Activated CD8-positive, alpha-beta memory T cell treated with anti-CD3 and anti-CD28 coated beads for 24 hours (primary cell): ENCODE data around the gene SERPINH1.

Experiments
- DNase-seq: peaks from one replicate; pipeline ENCODE4 v3.0.0-alpha.2; 2020

SERPINH1 gene

DNA sequence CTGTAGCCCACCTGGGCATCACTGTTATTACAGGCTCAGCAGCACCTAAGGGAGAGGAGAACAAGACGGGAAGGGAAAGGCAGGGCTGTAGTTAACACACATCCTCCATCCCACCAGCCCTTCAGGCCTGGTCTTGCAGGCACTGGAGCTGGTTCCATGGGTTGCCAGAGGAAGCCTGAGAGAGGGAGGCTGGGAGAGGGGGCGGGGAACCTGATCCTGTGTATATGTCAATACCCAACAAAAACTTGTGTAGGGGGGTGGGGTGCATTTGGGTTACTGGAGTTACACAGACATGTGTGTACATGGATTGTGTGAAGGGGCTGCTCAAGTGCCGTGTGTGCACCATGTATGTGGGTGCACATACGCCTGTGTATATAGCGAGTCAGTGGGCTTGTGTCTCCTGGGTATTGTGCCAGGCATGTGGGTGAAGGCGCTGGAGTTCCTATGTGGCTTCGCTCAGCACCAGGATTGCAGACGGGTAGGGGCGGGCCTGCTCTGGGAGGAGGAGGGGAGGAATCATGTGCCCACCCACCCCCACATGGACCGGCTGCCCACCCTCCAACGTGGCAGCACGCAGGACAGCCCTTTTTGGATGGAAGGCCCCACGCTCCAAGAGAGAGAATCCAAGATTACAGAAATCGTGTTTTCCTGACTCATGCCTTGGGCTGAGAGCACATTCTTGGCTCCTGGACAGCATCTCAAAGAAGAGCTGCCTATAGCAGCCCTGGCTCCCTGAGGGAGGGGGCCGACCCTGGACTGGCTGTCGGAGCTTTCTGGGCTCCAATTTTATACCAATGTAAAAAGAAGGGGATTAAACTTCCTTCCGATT lies 4.2 kb upstream of the SERPINH1 start:
- DNase-seq, result no peak

GRCh38 chr11:75558939-75559843 lies 2.9 kb upstream of the SERPINH1 start:
- no peak for DNase-seq

DNA sequence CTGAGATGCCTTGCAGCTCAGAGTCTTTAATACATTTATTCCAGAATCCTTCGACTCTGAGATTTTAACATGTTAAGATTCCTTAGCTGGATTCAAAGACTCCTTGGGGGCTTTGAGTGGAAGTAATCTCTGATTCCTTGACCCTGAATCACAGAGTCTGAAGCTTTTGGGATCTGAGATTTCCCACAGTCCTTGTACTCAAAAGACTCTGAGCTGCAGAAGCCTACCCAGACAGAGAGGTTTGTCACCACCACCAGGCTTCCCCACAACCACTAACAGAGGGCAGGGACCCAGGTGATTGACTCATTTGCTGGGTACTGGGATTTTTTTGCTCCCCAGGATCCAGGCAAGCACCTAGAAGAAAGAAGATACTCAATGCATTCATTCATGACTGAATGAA lies 1.4 kb upstream of the SERPINH1 start:
- DNase-seq, result no peak

GRCh38 chr11:75561426-75562047 lies 516 bp upstream of the SERPINH1 start:
- no peak for DNase-seq

GRCh38 chr11:75562836-75563484 lies 907 bp downstream of the SERPINH1 start:
- no peak for DNase-seq

DNA sequence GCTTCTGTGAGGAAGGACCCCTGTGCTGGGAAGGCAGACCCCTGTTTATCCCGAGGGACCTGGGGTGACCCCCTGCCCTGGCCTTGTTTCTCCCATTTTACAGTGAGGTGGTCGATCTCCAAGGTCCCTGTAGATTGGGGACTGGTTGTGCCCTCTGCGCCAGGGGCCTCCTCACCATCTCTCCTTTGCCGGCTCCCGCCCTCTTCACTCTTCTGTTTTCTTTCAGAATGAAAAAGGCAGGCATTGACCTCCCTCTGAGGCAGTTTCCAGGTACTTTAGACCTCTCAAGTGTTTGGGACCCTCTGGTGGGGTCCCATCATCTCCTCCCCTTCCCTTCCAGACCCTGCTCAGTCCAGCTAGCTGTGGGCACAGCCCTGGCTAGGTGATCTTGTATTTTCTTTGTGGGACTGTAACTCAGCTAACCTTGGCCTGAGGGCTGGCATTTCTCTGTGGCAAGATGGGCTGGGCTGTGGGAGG lies 1.5 kb downstream of the SERPINH1 start:
- DNase-seq, result no peak

GRCh38 chr11:75563978-75564552 lies 2.0 kb downstream of the SERPINH1 start:
- DNase-seq, result no peak

GRCh38 chr11:75565221-75565814 lies 3.3 kb downstream of the SERPINH1 start:
- no peak for DNase-seq

- no peak for DNase-seq
Observed at GRCh38 chr11:75565916-75566762, 4.1 kb downstream of the SERPINH1 start.

DNA sequence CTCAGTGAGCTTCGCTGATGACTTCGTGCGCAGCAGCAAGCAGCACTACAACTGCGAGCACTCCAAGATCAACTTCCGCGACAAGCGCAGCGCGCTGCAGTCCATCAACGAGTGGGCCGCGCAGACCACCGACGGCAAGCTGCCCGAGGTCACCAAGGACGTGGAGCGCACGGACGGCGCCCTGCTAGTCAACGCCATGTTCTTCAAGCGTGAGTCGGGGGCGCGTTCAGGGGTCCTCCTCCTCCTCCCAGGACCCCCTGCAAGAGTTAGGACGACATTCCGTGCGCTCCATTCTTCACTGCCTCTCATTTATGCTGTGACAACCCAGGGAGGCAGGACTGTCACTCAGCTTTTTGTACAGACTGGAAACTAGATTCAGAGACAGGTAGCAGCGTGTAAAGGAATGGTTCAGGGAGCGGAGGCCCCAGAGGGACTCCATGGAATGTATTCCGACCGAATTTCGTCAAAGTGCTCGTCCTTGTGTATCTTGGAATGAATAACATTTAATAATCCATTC lies 4.8 kb downstream of the SERPINH1 start:
- DNase-seq, result no peak

DNA sequence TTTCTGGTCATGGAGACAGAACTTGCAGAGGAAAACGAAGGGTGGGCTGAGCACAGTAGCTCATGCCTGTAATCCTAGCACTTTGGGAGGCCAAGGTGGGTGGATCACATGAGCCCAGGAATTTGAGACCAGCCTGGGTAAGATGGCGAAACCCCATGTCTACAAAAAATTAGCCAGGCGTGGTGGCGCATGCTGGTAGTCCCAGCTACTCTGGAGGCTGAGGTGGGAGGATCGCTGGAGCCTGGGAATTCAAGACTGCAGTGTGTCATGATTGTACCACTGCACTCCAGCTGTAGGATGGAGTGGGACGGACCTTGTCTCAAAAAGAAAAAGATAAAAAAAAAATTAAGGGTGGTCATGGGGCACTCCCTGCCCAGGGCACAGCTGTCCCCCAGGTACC lies 5.9 kb downstream of the SERPINH1 start:
- no peak for DNase-seq

DNA sequence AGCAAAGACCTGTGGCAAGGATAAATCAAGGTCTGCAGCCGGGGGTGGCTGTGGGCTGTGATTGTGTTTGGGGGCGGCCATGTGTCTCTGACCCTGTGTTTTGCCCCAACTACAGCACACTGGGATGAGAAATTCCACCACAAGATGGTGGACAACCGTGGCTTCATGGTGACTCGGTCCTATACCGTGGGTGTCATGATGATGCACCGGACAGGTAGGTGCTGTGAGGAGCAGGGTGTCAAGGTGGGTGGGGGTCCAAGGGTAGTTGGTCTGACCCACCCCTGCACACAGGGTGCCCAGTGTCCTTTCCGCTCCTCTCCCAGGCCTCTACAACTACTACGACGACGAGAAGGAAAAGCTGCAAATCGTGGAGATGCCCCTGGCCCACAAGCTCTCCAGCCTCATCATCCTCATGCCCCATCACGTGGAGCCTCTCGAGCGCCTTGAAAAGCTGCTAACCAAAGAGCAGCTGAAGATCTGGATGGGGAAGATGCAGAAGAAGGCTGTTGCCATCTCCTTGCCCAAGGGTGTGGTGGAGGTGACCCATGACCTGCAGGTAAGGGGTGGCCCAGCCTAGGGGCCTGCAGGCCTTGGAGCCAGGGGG lies 6.7 kb downstream of the SERPINH1 start:
- no peak for DNase-seq

GRCh38 chr11:75570559-75571139 lies 8.6 kb downstream of the SERPINH1 start:
- no peak for DNase-seq

DNA sequence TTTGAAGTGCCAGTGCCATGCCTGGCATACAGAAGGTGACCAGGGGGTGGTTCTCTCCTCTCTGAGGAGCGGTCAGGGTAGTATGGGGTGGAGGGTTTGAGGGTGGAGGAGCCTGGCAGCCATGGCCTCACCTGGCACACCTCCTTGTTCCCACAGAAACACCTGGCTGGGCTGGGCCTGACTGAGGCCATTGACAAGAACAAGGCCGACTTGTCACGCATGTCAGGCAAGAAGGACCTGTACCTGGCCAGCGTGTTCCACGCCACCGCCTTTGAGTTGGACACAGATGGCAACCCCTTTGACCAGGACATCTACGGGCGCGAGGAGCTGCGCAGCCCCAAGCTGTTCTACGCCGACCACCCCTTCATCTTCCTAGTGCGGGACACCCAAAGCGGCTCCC lies 9.6 kb downstream of the SERPINH1 start:
- no peak for DNase-seq

DNA sequence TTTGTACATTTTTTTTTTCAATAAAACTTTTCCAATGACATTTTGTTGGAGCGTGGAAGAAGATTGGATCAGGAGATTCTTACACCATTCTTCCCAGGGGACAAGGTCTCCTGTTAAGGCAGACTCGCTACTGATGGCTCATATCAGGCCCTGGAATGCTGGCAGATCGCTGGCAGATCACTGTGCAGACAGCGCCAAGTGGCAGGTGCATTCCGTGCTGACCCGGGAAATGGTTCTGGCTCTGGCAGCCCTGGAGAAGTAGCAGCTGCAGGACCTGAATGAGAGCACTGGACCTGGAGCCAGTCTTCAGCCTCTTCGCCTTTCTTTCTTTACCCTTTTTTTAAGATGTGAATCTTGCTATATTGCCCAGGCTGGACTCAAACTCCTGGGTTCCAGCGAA lies 10.7 kb downstream of the SERPINH1 start:
- no peak for DNase-seq

- DNase-seq, result no peak
Observed at GRCh38 chr11:75574698-75575602, 12.9 kb downstream of the SERPINH1 start.

DNA sequence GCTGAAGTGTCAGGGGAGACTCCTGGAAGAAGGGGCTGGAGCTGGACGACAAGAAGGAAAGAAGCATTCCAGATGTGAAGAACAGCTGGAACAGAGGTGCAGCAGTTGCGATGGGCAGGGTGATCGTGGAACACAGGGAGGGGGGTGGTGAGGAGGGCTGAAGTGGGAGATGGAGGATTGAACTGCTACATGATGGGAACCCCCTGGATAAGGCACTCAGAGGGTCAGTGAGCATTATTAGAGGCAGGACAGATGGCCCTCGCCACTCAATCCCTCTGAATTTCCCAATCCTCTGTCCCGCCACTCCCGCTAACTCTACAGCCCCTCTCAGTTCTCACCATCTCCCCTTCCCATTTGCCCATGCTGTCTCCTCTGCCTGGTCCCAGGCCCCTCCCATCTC lies 14.0 kb downstream of the SERPINH1 start:
- no peak for DNase-seq

GRCh38 chr11:75576499-75576918 lies 14.5 kb downstream of the SERPINH1 start:
- DNase-seq, result no peak

GRCh38 chr11:75577207-75577606 lies 15.2 kb downstream of the SERPINH1 start:
- peak; percentile 82 for DNase-seq
